ENCODE results near the gene LAMC3. TPM values are rescaled to one million over a fixed set of nuclear protein-coding genes. Genes with fewer than 3 reads are reported as not detected.

LAMC3 gene
- total RNA-seq, 2 donors from 2014 or later, result 16.7 to 41.2 TPM

- Histone ChIP-seq H3K4me1 (ENCODE audit: control insufficient read depth, insufficient read depth, low read length) (no peaks in the 10 kb centered on the region), H3K27me3 (ENCODE audit: control insufficient read depth, insufficient read depth, low read length, poor library complexity, severe bottlenecking) (no peaks in the 10 kb centered on the region), H3K36me3 (ENCODE audit: control insufficient read depth, insufficient read depth, low read length) (peaks cover 30% of the 10 kb centered on the region), H3K27ac (ENCODE audit: low read depth, low read length) (no peak overlapping the region), H3K9ac (ENCODE audit: extremely low read depth, low read length, poor library complexity, severe bottlenecking) (no peak overlapping the region), H3K9me3 (ENCODE audit: control insufficient read depth, low read length) (no peaks in the 10 kb centered on the region), H3K4me3 (ENCODE audit: low read length) (no peak overlapping the region)
- H3K27me3 Mint-ChIP-seq (ENCODE audit: insufficient read depth), result no peaks in the 10 kb centered on the region
- no peak for DNase-seq
- no peak overlapping the region for H3K4me3 Mint-ChIP-seq
- peaks cover 9% of the 10 kb centered on the region for H3K4me1 Mint-ChIP-seq
- no peak for TF ChIP-seq CTCF (conservative IDR thresholded peaks at IDR 0.05)
- H3K27ac Mint-ChIP-seq, result peak overlapping the region; percentile 31
- no peaks in the 10 kb centered on the region for H3K9me3 Mint-ChIP-seq
- WGBS, 2 experiments (ENCODE audit: insufficient coverage in 1 of 2, insufficient read length in 1 of 2), result 75 to 90% methylated on average over 2 of the region's 2 CpGs
- peaks cover 38% of the 10 kb centered on the region for H3K36me3 Mint-ChIP-seq (ENCODE audit: low read depth)
Measured at GRCh38 chr9:131122158-131122557, 113.2 kb downstream of the LAMC3 start.

GRCh38 chr9:131125038-131125287 is 116.0 kb downstream of the LAMC3 start:
- peak overlapping the region; percentile 99 for H3K27ac Mint-ChIP-seq
- H3K4me1 Mint-ChIP-seq, result peaks cover 9% of the 10 kb centered on the region
- peak overlapping the region; percentile 97 for H3K4me3 Mint-ChIP-seq
- Histone ChIP-seq H3K9me3 (ENCODE audit: control insufficient read depth, low read length) (no peaks in the 10 kb centered on the region), H3K27me3 (ENCODE audit: control insufficient read depth, insufficient read depth, low read length, poor library complexity, severe bottlenecking) (no peaks in the 10 kb centered on the region), H3K27ac (ENCODE audit: low read depth, low read length) (peak overlapping the region; percentile 78), H3K4me3 (ENCODE audit: low read length) (peak overlapping the region; percentile 95), H3K36me3 (ENCODE audit: control insufficient read depth, insufficient read depth, low read length) (peaks cover 40% of the 10 kb centered on the region), H3K4me1 (ENCODE audit: control insufficient read depth, insufficient read depth, low read length) (no peaks in the 10 kb centered on the region), H3K9ac (ENCODE audit: extremely low read depth, low read length, poor library complexity, severe bottlenecking) (peak overlapping the region; percentile 89)
- no peak for TF ChIP-seq CTCF (conservative IDR thresholded peaks at IDR 0.05)
- DNase-seq, result no peak
- WGBS, 2 experiments (ENCODE audit: insufficient coverage in 1 of 2, insufficient read length in 1 of 2), result 2% methylated on average over 7 of the region's 7 CpGs; no CpG with 5 or more reads in 1 of the 2 experiments
- H3K9me3 Mint-ChIP-seq, result no peaks in the 10 kb centered on the region
- H3K27me3 Mint-ChIP-seq (ENCODE audit: insufficient read depth), result no peaks in the 10 kb centered on the region
- H3K36me3 Mint-ChIP-seq (ENCODE audit: low read depth), result peaks cover 43% of the 10 kb centered on the region

GRCh38 chr9:131125288-131126058 is 116.5 kb downstream of the LAMC3 start, which contains the start of gene NUP214:
Gene NUP214, plus strand, starts transcription at chr9:131125586. Its CDS starts 119 bp downstream, at chr9:131125705.
- Histone ChIP-seq H3K4me3 (ENCODE audit: low read length) (peak within 1 kb of the TSS; percentile 95), H3K9ac (ENCODE audit: extremely low read depth, low read length, poor library complexity, severe bottlenecking) (peak within 1 kb of the TSS; percentile 89), H3K4me1 (ENCODE audit: control insufficient read depth, insufficient read depth, low read length) (no peaks in the 10 kb centered on the region), H3K27ac (ENCODE audit: low read depth, low read length) (peak within 1 kb of the TSS; percentile 78), H3K27me3 (ENCODE audit: control insufficient read depth, insufficient read depth, low read length, poor library complexity, severe bottlenecking) (no peaks in the 10 kb centered on the region), H3K36me3 (ENCODE audit: control insufficient read depth, insufficient read depth, low read length) (peaks cover 42% of the 10 kb centered on the region), H3K9me3 (ENCODE audit: control insufficient read depth, low read length) (no peaks in the 10 kb centered on the region)
- TF ChIP-seq CTCF (conservative IDR thresholded peaks at IDR 0.05), result no peak
- peak; percentile 99 for DNase-seq
- no peaks in the 10 kb centered on the region for H3K9me3 Mint-ChIP-seq
- peak within 1 kb of the TSS; percentile 99 for H3K27ac Mint-ChIP-seq
- 0% methylated on average over 28 to 61 of the region's 61 CpGs for WGBS, 2 experiments (ENCODE audit: insufficient coverage in 1 of 2, insufficient read length in 1 of 2)
- peak within 1 kb of the TSS; percentile 97 for H3K4me3 Mint-ChIP-seq
- H3K4me1 Mint-ChIP-seq, result peaks cover 9% of the 10 kb centered on the region
- peaks cover 40% of the 10 kb centered on the region for H3K36me3 Mint-ChIP-seq (ENCODE audit: low read depth)
- H3K27me3 Mint-ChIP-seq (ENCODE audit: insufficient read depth), result no peaks in the 10 kb centered on the region

Measured in endodermal cell (in vitro differentiated cells).